ENCODE data around the gene QPRT. TPM values are rescaled to one million over a fixed set of nuclear protein-coding genes. Genes with fewer than 3 reads are reported as not detected.
"Not testable (repeated sequence)": the region's sequence is repeated elsewhere in the genome, so short reads cannot be mapped to it uniquely, and the experiment has no call there.

Gene QPRT
- total RNA-seq, 1 experiment from 2014 or later, result 138 TPM

DNA sequence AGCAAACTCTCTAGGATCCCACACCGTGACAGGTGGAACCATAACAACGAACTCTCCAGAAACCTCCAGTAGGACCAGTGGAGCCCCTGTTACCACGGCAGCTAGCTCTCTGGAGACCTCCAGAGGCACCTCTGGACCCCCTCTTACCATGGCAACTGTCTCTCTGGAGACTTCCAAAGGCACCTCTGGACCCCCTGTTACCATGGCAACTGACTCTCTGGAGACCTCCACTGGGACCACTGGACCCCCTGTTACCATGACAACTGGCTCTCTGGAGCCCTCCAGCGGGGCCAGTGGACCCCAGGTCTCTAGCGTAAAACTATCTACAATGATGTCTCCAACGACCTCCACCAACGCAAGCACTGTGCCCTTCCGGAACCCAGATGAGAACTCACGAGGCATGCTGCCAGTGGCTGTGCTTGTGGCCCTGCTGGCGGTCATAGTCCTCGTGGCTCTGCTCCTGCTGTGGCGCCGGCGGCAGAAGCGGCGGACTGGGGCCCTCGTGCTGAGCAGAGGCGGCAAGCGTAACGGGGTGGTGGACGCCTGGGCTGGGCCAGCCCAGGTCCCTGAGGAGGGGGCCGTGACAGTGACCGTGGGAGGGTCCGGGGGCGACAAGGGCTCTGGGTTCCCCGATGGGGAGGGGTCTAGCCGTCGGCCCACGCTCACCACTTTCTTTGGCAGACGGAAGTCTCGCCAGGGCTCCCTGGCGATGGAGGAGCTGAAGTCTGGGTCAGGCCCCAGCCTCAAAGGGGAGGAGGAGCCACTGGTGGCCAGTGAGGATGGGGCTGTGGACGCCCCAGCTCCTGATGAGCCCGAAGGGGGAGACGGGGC is 14.7 kb upstream of the QPRT start:
- H3K27ac Mint-ChIP-seq, result no peak overlapping the region
- ATAC-seq, result no peak
- no peak overlapping the region for H3K4me3 Mint-ChIP-seq
- no peak for DNase-seq (ENCODE audit: low spot score)
- no peaks in the 10 kb centered on the region for H3K27me3 Mint-ChIP-seq (ENCODE audit: low read depth)
- H3K9me3 Mint-ChIP-seq, result no peaks in the 10 kb centered on the region
- TF ChIP-seq CTCF (IDR thresholded peaks at IDR 0.05) (no peak), FOXP1 (CRISPR knock-in tag; IDR thresholded peaks at IDR 0.05; ENCODE audit: borderline replicate concordance) (no peak)
- CTCF ChIA-PET, result interaction anchor here (1.6 kb wide), 1 partner anchor 65 kb away, joined by 6 read pairs; no protein-coding TSS in a partner anchor
- H3K4me1 Mint-ChIP-seq, result peaks cover 48% of the 10 kb centered on the region
- POLR2A ChIA-PET, result interaction anchor here (0.9 to 1.0 kb wide), 2 partner anchors 15 kb away, joined by 3 read pairs; no protein-coding TSS in a partner anchor
- H3K36me3 Mint-ChIP-seq, result no peaks in the 10 kb centered on the region

DNA sequence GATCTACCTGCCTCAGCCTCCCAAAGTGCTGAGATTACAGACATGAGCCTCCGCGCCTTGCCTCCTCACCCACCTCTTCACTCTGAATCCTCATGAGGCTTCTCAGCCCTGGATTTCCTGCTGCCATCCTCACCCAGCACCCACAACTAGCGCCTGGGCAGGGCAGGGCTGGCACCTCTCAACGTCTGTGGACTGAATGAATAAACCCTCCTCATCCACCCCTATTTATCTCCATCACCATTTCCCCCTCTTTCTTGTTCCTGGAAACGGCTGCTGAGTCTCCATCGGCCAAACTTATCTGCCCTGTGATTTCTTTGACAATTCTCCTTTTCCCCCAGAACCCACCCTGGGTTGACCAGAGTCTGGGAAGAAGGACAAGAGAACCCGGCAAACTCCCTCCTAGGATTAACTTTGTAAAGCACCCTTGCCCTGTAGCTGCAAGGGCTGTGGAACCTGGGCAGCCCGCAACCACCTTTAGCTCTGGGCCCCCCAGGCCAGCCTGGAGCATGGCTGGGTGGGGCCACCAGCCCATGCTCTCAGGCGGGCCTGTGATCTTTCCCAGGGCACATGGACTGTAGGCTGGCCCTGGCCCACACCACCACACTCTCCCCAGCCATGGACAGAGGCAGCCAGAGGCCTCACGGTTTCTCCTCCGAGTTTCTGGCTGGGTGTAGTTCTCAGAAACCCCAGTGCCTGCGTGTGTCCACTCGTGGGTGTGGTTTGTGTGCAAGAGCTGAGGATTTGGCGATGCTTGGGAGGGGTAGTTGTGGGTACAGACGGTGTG is 13.5 kb upstream of the QPRT start:
- H3K9me3 Mint-ChIP-seq, result no peaks in the 10 kb centered on the region
- H3K27me3 Mint-ChIP-seq (ENCODE audit: low read depth), result no peaks in the 10 kb centered on the region
- TF ChIP-seq NFATC4 (CRISPR knock-in tag; IDR thresholded peaks at IDR 0.05) (no peak), SMAD3 (CRISPR knock-in tag; IDR thresholded peaks at IDR 0.05; ENCODE audit: borderline replicate concordance) (no peak), RELA (CRISPR knock-in tag; IDR thresholded peaks at IDR 0.05; ENCODE audit: borderline replicate concordance) (no peak), E2F1 (CRISPR knock-in tag; IDR thresholded peaks at IDR 0.05) (no peak), ZMAT4 (CRISPR knock-in tag; IDR thresholded peaks at IDR 0.05) (no peak), FOXP1 (CRISPR knock-in tag; IDR thresholded peaks at IDR 0.05; ENCODE audit: borderline replicate concordance) (no peak)
- TF ChIP-seq, protein P1, sequence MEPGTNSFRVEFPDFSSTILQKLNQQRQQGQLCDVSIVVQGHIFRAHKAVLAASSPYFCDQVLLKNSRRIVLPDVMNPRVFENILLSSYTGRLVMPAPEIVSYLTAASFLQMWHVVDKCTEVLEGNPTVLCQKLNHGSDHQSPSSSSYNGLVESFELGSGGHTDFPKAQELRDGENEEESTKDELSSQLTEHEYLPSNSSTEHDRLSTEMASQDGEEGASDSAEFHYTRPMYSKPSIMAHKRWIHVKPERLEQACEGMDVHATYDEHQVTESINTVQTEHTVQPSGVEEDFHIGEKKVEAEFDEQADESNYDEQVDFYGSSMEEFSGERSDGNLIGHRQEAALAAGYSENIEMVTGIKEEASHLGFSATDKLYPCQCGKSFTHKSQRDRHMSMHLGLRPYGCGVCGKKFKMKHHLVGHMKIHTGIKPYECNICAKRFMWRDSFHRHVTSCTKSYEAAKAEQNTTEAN (CRISPR knock-in tag; IDR thresholded peaks at IDR 0.05), result no peak
- TF ChIP-seq, protein P2, sequence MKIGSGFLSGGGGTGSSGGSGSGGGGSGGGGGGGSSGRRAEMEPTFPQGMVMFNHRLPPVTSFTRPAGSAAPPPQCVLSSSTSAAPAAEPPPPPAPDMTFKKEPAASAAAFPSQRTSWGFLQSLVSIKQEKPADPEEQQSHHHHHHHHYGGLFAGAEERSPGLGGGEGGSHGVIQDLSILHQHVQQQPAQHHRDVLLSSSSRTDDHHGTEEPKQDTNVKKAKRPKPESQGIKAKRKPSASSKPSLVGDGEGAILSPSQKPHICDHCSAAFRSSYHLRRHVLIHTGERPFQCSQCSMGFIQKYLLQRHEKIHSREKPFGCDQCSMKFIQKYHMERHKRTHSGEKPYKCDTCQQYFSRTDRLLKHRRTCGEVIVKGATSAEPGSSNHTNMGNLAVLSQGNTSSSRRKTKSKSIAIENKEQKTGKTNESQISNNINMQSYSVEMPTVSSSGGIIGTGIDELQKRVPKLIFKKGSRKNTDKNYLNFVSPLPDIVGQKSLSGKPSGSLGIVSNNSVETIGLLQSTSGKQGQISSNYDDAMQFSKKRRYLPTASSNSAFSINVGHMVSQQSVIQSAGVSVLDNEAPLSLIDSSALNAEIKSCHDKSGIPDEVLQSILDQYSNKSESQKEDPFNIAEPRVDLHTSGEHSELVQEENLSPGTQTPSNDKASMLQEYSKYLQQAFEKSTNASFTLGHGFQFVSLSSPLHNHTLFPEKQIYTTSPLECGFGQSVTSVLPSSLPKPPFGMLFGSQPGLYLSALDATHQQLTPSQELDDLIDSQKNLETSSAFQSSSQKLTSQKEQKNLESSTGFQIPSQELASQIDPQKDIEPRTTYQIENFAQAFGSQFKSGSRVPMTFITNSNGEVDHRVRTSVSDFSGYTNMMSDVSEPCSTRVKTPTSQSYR (CRISPR knock-in tag; IDR thresholded peaks at IDR 0.05), result no peak
- DNase-seq (ENCODE audit: low spot score) (no peak), ATAC-seq (no peak)
- H3K4me1 Mint-ChIP-seq, result peaks cover 48% of the 10 kb centered on the region
- H3K4me3 Mint-ChIP-seq, result no peak overlapping the region
- no peak overlapping the region; the same call in 1 of the 2 replicates for H3K27ac Mint-ChIP-seq
- H3K36me3 Mint-ChIP-seq, result no peaks in the 10 kb centered on the region
- ChIA-PET CTCF (interaction anchor here (0.7 to 1.9 kb wide), 3 partner anchors 26 to 367 kb away, joined by 3 to 11 read pairs (median 3); partner anchors contain the start of gene SEZ6L2), POLR2A (interaction anchor here (0.9 to 1.8 kb wide), 2 partner anchors 14 kb away, joined by 3 to 14 read pairs; partner anchors contain the start of gene QPRT)

- H3K27me3 Mint-ChIP-seq (ENCODE audit: low read depth); H3K36me3 Mint-ChIP-seq; DNase-seq (ENCODE audit: low spot score); H3K9me3 Mint-ChIP-seq; ATAC-seq: not testable (repeated sequence)
- Mint-ChIP-seq H3K4me3 (peak overlapping the region; percentile 71), H3K4me1 (peaks cover 44% of the 10 kb centered on the region), H3K27ac (peak overlapping the region; percentile 66)
- ChIA-PET CTCF (interaction anchor here (0.8 to 1.9 kb wide), 7 partner anchors 9 to 47 kb away, joined by 3 to 11 read pairs (median 3); partner anchors contain the start of gene QPRT), POLR2A (interaction anchor here (1.0 to 1.8 kb wide), 3 partner anchors 9 to 12 kb away, joined by 4 to 14 read pairs (median 7); partner anchors contain the start of gene QPRT)
Measured at GRCh38 chr16:29667322-29667610, 11.7 kb upstream of the QPRT start.
